IPS-NIHi11 (cell line): ENCODE data around the gene SHROOM2.

Experiments used
- DNase-seq: peaks from one replicate; pipeline ENCODE4 v3.0.0; 2012; ENCODE audit warnings: mixed read lengths, low spot score

SHROOM2 gene

GRCh38 chrX:9947131-9947794 lies 161.0 kb downstream of the SHROOM2 start:
- DNase-seq: no peak

- no peak for DNase-seq
Observed at GRCh38 chrX:9948406-9948805, 162.2 kb downstream of the SHROOM2 start.

- DNase-seq: no peak
Observed at GRCh38 chrX:9952300-9952699, 166.1 kb downstream of the SHROOM2 start.

GRCh38 chrX:9953396-9953795 lies 167.2 kb downstream of the SHROOM2 start:
- no peak for DNase-seq

- DNase-seq: no peak
Observed at GRCh38 chrX:9955506-9955905, 169.3 kb downstream of the SHROOM2 start.

- DNase-seq: no peak
Observed at GRCh38 chrX:9957743-9958142, 171.5 kb downstream of the SHROOM2 start.

GRCh38 chrX:9958183-9958582 lies 172.0 kb downstream of the SHROOM2 start:
- DNase-seq: no peak

GRCh38 chrX:9961750-9962149 lies 175.5 kb downstream of the SHROOM2 start:
- DNase-seq: no peak

- DNase-seq: no peak
Observed at GRCh38 chrX:9966775-9967408, 180.7 kb downstream of the SHROOM2 start, which contains the start of gene CLDN34. Gene CLDN34, plus strand, starts transcription at chrX:9967358. Its CDS starts 0 bp downstream, at chrX:9967358.

GRCh38 chrX:9977635-9978034 lies 191.4 kb downstream of the SHROOM2 start:
- DNase-seq: no peak

GRCh38 chrX:9980401-9980800 lies 194.2 kb downstream of the SHROOM2 start:
- no peak for DNase-seq

- DNase-seq: no peak
Observed at GRCh38 chrX:9980927-9981326, 194.7 kb downstream of the SHROOM2 start.

- no peak for DNase-seq
Observed at GRCh38 chrX:9983441-9983840, 197.2 kb downstream of the SHROOM2 start.

- no peak for DNase-seq
Observed at GRCh38 chrX:9983846-9984245, 197.6 kb downstream of the SHROOM2 start.

- no peak for DNase-seq
Observed at GRCh38 chrX:9988762-9989161, 202.5 kb downstream of the SHROOM2 start.

- no peak for DNase-seq
Observed at GRCh38 chrX:9992061-9992460, 205.8 kb downstream of the SHROOM2 start.

- no peak for DNase-seq
Observed at GRCh38 chrX:9992724-9993123, 206.5 kb downstream of the SHROOM2 start.

- DNase-seq: peak; percentile 12
Observed at GRCh38 chrX:9995855-9996339, 209.7 kb downstream of the SHROOM2 start.

- DNase-seq: no peak
Observed at GRCh38 chrX:9997041-9997440, 210.8 kb downstream of the SHROOM2 start.

GRCh38 chrX:9997524-9997923 lies 211.3 kb downstream of the SHROOM2 start:
- no peak for DNase-seq
